ENCODE data around the gene SLC25A13. TPM values are rescaled to one million over a fixed set of nuclear protein-coding genes. Genes with fewer than 3 reads are reported as not detected.
A peak's percentile ranks its signal among the peaks of the same experiment; 100 is the strongest.

SLC25A13 gene
- total and polyA plus RNA-seq, 2 of the 4 experiments (the other 2 are of a cell fraction): 7.4 to 11.7 TPM

- no peak overlapping the region for H2BK120ac ChIP-seq (ENCODE audit: low read depth, low read length)
- H4K5ac ChIP-seq (ENCODE audit: low read depth, low read length): no peak overlapping the region
- H3K4me2 ChIP-seq (ENCODE audit: low read depth, low read length): peak overlapping the region; percentile 96
- peak overlapping the region; percentile 85 for H2AFZ ChIP-seq (replicated peaks; ENCODE audit: low read length, poor library complexity)
- no TSS peak for BruUV-seq (replicated peaks)
- no peaks in the 10 kb centered on the region for H3K36me3 ChIP-seq (ENCODE audit: control insufficient read depth, insufficient read depth, low read length)
- H3K27ac ChIP-seq (ENCODE audit: insufficient read depth, low read length): no peak overlapping the region
- no peak overlapping the region for H4K8ac ChIP-seq (ENCODE audit: low read depth in 2 of 2, low read length in 2 of 2)
- no peaks in the 10 kb centered on the region for H3K9me3 ChIP-seq (ENCODE audit: control insufficient read depth, insufficient read depth, low read length)
- dilution Hi-C loops (cut with HindIII; ENCODE audit: low sequenced_read_pairs, unreplicated experiment) (no loop called here), in situ Hi-C loops (cut with MboI; ENCODE audit: low sequenced_read_pairs) (loop anchor here (10.0 kb wide), 1 partner anchor 949 kb away; the partner anchor contains the start of gene DLX5), intact Hi-C loops (cut with micrococcal nuclease) (loop anchor here (1.0 to 10.0 kb wide), 6 partner anchors 159 to 990 kb away; partner anchors contain the start of gene SEM1)
- POLR2A ChIA-PET (ENCODE audit: unreplicated experiment): interaction anchor here (0.7 kb wide), 1 partner anchor 1122 kb away, joined by 3 read pairs; no protein-coding TSS in a partner anchor
- 1% methylated on average over 20 of the region's 47 CpGs; no CpG with 5 or more reads in 1 of the 2 experiments for WGBS, 2 experiments (ENCODE audit: extremely low coverage in 2 of 2, insufficient read length in 1 of 2)
- no peak overlapping the region for H3K18ac ChIP-seq (ENCODE audit: low read depth, low read length)
- H4K91ac ChIP-seq (ENCODE audit: insufficient read depth, low read depth, low read length): no peak overlapping the region
- H3K79me1 ChIP-seq (ENCODE audit: low read depth in 1 of 2, low read length in 2 of 2): no peaks in the 10 kb centered on the region
- H2AK5ac ChIP-seq (ENCODE audit: low read depth, low read length): no peak overlapping the region
- no peak overlapping the region for H2BK20ac ChIP-seq (ENCODE audit: low read depth, low read length)
- no peak overlapping the region for H3K23ac ChIP-seq (ENCODE audit: low read depth, low read length)
- no peak overlapping the region for H3K14ac ChIP-seq (replicated peaks; ENCODE audit: low read depth, low read length)
- peak overlapping the region; percentile 58 for H3K4me3 ChIP-seq (ENCODE audit: insufficient read depth, low read depth, low read length)
- DNase-seq: peak; percentile 56
- 0 out of 2 replicates have a peak, but pooled peaks cover 2% of the 10 kb centered on the region for H3K4me1 ChIP-seq (ENCODE audit: control insufficient read depth, insufficient read depth, low read length)
- CTCF ChIA-PET: interaction anchor here (0.5 to 3.2 kb wide), 8 partner anchors 13 to 1046 kb away, joined by 3 to 20 read pairs (median 3); no protein-coding TSS in a partner anchor
- H2BK5ac ChIP-seq (ENCODE audit: low read depth, low read length, poor library complexity, severe bottlenecking): no peak overlapping the region
- no peaks in the 10 kb centered on the region for H4K20me1 ChIP-seq (ENCODE audit: insufficient read depth, low read length)
- no peak overlapping the region for H2BK15ac ChIP-seq (ENCODE audit: low read depth, low read length)
- H3K27me3 ChIP-seq (ENCODE audit: control insufficient read depth, insufficient read depth, low read length): peaks cover 10% of the 10 kb centered on the region
- H3K56ac ChIP-seq (ENCODE audit: extremely low read depth, insufficient read depth, low read length): no peak overlapping the region
- H2AK9ac ChIP-seq (replicated peaks; ENCODE audit: low read depth, low read length, poor library complexity): no peak overlapping the region
- no peaks in the 10 kb centered on the region for H3K9me1 ChIP-seq (ENCODE audit: insufficient read depth, low read length)
- no peak overlapping the region for H3K9ac ChIP-seq (ENCODE audit: low read depth, low read length)
- no peak overlapping the region for H3K4ac ChIP-seq (ENCODE audit: low read depth, low read length)
- ATAC-seq (ENCODE audit: low read depth): peak; percentile 99
- no peak for TF ChIP-seq MAZ (IDR thresholded peaks at IDR 0.05; ENCODE audit: borderline replicate concordance, low read depth, low read length)
- TF ChIP-seq BHLHE40 (IDR thresholded peaks at IDR 0.05; ENCODE audit: low read depth, low read length): no peak
- TF ChIP-seq RFX5 (IDR thresholded peaks at IDR 0.05; ENCODE audit: low read depth, low read length): no peak
- no peak for TF ChIP-seq FOS (IDR thresholded peaks at IDR 0.05; ENCODE audit: low read depth, low read length)
- TF ChIP-seq RCOR1 (IDR thresholded peaks at IDR 0.05; ENCODE audit: insufficient replicate concordance, low read length): no peak
- TF ChIP-seq, protein P1, sequence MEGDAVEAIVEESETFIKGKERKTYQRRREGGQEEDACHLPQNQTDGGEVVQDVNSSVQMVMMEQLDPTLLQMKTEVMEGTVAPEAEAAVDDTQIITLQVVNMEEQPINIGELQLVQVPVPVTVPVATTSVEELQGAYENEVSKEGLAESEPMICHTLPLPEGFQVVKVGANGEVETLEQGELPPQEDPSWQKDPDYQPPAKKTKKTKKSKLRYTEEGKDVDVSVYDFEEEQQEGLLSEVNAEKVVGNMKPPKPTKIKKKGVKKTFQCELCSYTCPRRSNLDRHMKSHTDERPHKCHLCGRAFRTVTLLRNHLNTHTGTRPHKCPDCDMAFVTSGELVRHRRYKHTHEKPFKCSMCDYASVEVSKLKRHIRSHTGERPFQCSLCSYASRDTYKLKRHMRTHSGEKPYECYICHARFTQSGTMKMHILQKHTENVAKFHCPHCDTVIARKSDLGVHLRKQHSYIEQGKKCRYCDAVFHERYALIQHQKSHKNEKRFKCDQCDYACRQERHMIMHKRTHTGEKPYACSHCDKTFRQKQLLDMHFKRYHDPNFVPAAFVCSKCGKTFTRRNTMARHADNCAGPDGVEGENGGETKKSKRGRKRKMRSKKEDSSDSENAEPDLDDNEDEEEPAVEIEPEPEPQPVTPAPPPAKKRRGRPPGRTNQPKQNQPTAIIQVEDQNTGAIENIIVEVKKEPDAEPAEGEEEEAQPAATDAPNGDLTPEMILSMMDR (conservative IDR thresholded peaks at IDR 0.05; ENCODE audit: low read depth, low read length): peak; percentile 83
- TF ChIP-seq MAFK (IDR thresholded peaks at IDR 0.05; ENCODE audit: low read depth, low read length): no peak
- TF ChIP-seq ELK1 (IDR thresholded peaks at IDR 0.05; ENCODE audit: borderline replicate concordance, low read depth, low read length): no peak
- TF ChIP-seq POLR2A (IDR thresholded peaks at IDR 0.05; ENCODE audit: low read depth, low read length): 0 out of 2 replicates have a peak, but pooled peaks have one; percentile 27
- TF ChIP-seq SMC3 (IDR thresholded peaks at IDR 0.05; ENCODE audit: low read depth, low read length): peak; percentile 81
- no peak for TF ChIP-seq CHD1 (IDR thresholded peaks at IDR 0.05; ENCODE audit: low read depth, low read length)
- no peak for TF ChIP-seq MXI1 (IDR thresholded peaks at IDR 0.05; ENCODE audit: borderline replicate concordance, low read depth, low read length)
- TF ChIP-seq USF2 (IDR thresholded peaks at IDR 0.05; ENCODE audit: low read depth, low read length): no peak
Measured at GRCh38 chr7:96075510-96076349, 246.2 kb downstream of the SLC25A13 start.

Measured in IMR-90 (cell line).